HepG2 (cell line): Measurements from ENCODE around the gene KCTD5. TPM values are rescaled to one million over a fixed set of nuclear protein-coding genes. Genes with fewer than 3 reads are reported as not detected.

Experiments used
- BCLAF1 ChIP-seq: fragments of 450-650 bp; IDR thresholded peaks from 2 replicates; pipeline ENCODE4 v1.6.1; 2017; ENCODE audit warnings: mild to moderate bottlenecking
- CCAR2 ChIP-seq: fragments of 200-400 bp; formaldehyde crosslinking; optimal IDR thresholded peaks from 2 replicates; pipeline ENCODE3; 2018; ENCODE audit warnings: low read depth, mild to moderate bottlenecking, low read length, moderate library complexity
- FOSL1 ChIP-seq: sonication (generic); formaldehyde crosslinking; IDR thresholded peaks from 2 replicates; pipeline ENCODE4 v1.9.0; 2021; ENCODE audit warnings: missing genetic modification reagents, borderline replicate concordance
- HMGXB3 ChIP-seq: sonication (generic); formaldehyde crosslinking; IDR thresholded peaks from 2 replicates; pipeline ENCODE4 v1.4.0; 2020; ENCODE audit warnings: missing genetic modification reagents, borderline replicate concordance
- HOXA5 ChIP-seq: sonication (generic); formaldehyde crosslinking; IDR thresholded peaks from 2 replicates; pipeline ENCODE4 v1.4.0; 2020; ENCODE audit warnings: missing genetic modification reagents
- KMT2A ChIP-seq: sonication (generic); formaldehyde crosslinking; IDR thresholded peaks from 2 replicates; pipeline ENCODE4 v1.4.0; 2020; ENCODE audit warnings: missing genetic modification reagents
- RORA ChIP-seq: sonication (generic); formaldehyde crosslinking; IDR thresholded peaks from 2 replicates; pipeline ENCODE4 v1.5.0; 2020; ENCODE audit warnings: mild to moderate bottlenecking, missing genetic modification reagents, moderate library complexity
- SIN3A ChIP-seq: IDR thresholded peaks from 2 replicates; pipeline ENCODE4 v1.6.1; 2011; ENCODE audit warnings: low read depth, mild to moderate bottlenecking, control low read depth, low read length, borderline replicate concordance
- SIX1 ChIP-seq: sonication (generic); formaldehyde crosslinking; IDR thresholded peaks from 2 replicates; pipeline ENCODE4 v1.4.0; 2020; ENCODE audit warnings: missing genetic modification reagents, borderline replicate concordance
- SP1 ChIP-seq, 2 experiments: fragments of 450-650 bp in 1 of 2; sonication (generic) in 1 of 2; formaldehyde crosslinking in 1 of 2; IDR thresholded peaks; 2 replicates each; pipeline versions ENCODE4 v1.4.0 to v1.6.1; 2016 to 2020; ENCODE audit warnings: missing genetic modification reagents in 1 of 2
- TOPORS ChIP-seq: sonication (generic); formaldehyde crosslinking; IDR thresholded peaks from 2 replicates; pipeline ENCODE4 v1.8.0; 2023; ENCODE audit warnings: mild to moderate bottlenecking, missing genetic modification reagents
- ZFP36L2 ChIP-seq: sonication (generic); formaldehyde crosslinking; IDR thresholded peaks from 2 replicates; pipeline ENCODE4 v1.4.0; 2020; ENCODE audit warnings: missing genetic modification reagents
- ZFP91 ChIP-seq: sonication (generic); formaldehyde crosslinking; IDR thresholded peaks from 2 replicates; pipeline ENCODE4 v1.9.0; 2022; ENCODE audit warnings: missing genetic modification reagents, mild to moderate bottlenecking, borderline replicate concordance
- ZNF256 ChIP-seq: sonication (generic); formaldehyde crosslinking; conservative IDR thresholded peaks from 2 replicates; pipeline ENCODE4 v1.4.0; 2020; ENCODE audit warnings: missing genetic modification reagents
- ZNF331 ChIP-seq: sonication (generic); formaldehyde crosslinking; IDR thresholded peaks from 2 replicates; pipeline ENCODE4 v1.4.0; 2020; ENCODE audit warnings: missing genetic modification reagents
- ZNF749 ChIP-seq: sonication (generic); formaldehyde crosslinking; IDR thresholded peaks from 2 replicates; pipeline ENCODE4 v1.8.0; 2022; ENCODE audit warnings: mild to moderate bottlenecking, missing genetic modification reagents, moderate library complexity, borderline replicate concordance
- ZNF777 ChIP-seq: sonication (generic); formaldehyde crosslinking; IDR thresholded peaks from 2 replicates; pipeline ENCODE4 v1.4.0; 2020; ENCODE audit warnings: missing genetic modification reagents
- ZSCAN25 ChIP-seq: sonication (generic); formaldehyde crosslinking; IDR thresholded peaks from 2 replicates; pipeline ENCODE4 v1.8.0; 2022; ENCODE audit warnings: mild to moderate bottlenecking, missing genetic modification reagents
- polyA plus RNA-seq, 8 experiments: library from polyadenylated mRNA; depleted of rRNA in 3 of 8; stranded (reverse) in 7 of 8; unstranded in 1 of 8; fragments of >200 nt; fragmentation: Illumina TruSeq in 4 of 8; extraction: Trizol in 4 of 8; gene quantifications; 2 replicates each; pipeline versions ENCODE4 v1.2.1 to v1.2.3, GENCODE V29; 2011 to 2016; ENCODE audit warnings: low read depth in 4 of 8, missing spikeins in 1 of 8, mixed read lengths in 1 of 8; ENCODE audit not compliant: insufficient read depth in 1 of 8
- total RNA-seq, 5 experiments: library from RNA; depleted of rRNA; stranded (reverse); fragments of >200 nt; fragmentation: Illumina TruSeq; extraction: Trizol; gene quantifications; 2 replicates each; pipeline ENCODE4 v1.2.3, GENCODE V29; 2016; ENCODE audit warnings: low read depth in 1 of 5
- TF ChIP-seq, protein P1 (sequence below): IDR thresholded peaks from 2 replicates; pipeline ENCODE4 v1.6.1; 2016; ENCODE audit warnings: control low read depth

Gene KCTD5
- total and polyA plus RNA-seq, 2 of the 13 experiments (the other 11 are each of a cell fraction or from before 2014, with no cell fraction given) = 25.4 to 29.8 TPM

DNA sequence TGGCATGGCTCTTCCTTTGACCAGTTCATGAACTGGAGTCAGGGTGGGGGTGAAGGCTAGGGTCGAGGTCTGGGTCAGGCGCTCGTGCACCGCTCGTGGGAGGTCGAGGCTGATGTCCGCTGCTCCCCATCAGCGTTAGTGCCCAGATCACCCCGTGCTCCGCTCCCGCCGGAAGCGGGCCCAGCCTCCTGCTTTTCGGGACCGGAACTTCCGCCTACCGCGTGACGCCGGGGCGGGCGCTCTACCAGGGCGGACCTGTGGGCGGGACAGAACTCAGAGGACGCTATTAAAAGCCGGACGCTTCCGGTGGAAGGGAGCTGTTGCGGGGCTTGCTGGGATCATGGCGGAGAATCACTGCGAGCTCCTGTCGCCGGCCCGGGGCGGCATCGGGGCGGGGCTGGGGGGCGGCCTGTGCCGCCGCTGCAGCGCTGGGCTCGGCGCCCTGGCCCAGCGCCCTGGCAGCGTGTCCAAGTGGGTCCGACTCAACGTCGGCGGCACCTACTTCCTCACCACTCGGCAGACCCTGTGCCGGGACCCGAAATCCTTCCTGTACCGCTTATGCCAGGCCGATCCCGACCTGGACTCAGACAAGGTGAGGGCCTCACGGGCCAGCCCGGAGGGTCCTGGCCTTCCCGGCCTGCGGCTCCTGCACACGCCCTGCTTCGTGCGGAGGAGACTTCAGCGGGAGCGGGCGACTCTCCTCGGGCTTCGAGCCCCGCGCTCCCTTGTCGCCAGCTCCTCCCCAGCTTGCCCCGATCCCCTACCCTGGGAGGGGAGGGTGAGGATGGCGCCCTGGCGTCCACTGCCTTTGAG, at the start of gene KCTD5 (continued):
- TF ChIP-seq ZFP91 (CRISPR knock-in tag) (peak; percentile 86), SIX1 (peak; percentile 34; the same call in 1 of the 2 replicates), TOPORS (CRISPR knock-in tag) (peak; percentile 93), HOXA5 (peak; percentile 85), BCLAF1 (no peak), ZSCAN25 (CRISPR knock-in tag) (peak; percentile 72; the same call in 1 of the 2 replicates), KMT2A (peak; percentile 96), ZNF331 (CRISPR knock-in tag) (peak; percentile 96), ZFP36L2 (CRISPR knock-in tag) (no peak), SP1 (IDR thresholded peaks at IDR 0.05) (no peak), SP1 (CRISPR knock-in tag; IDR thresholded peaks at IDR 0.05) (peak; percentile 100), ZNF777 (no peak), SIN3A (peak; percentile 80), FOSL1 (no peak), RORA (CRISPR knock-in tag) (no peak), ZNF256 (CRISPR knock-in tag) (0 out of 2 replicates have a peak, but pooled peaks have one; percentile 28), ZNF749 (CRISPR knock-in tag) (no peak), CCAR2 (no peak), HMGXB3 (CRISPR knock-in tag) (0 out of 2 replicates have a peak, but pooled peaks have one; percentile 84)
- TF ChIP-seq, protein P1, sequence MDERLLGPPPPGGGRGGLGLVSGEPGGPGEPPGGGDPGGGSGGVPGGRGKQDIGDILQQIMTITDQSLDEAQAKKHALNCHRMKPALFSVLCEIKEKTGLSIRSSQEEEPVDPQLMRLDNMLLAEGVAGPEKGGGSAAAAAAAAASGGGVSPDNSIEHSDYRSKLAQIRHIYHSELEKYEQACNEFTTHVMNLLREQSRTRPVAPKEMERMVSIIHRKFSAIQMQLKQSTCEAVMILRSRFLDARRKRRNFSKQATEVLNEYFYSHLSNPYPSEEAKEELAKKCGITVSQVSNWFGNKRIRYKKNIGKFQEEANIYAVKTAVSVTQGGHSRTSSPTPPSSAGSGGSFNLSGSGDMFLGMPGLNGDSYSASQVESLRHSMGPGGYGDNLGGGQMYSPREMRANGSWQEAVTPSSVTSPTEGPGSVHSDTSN = peak; percentile 29; the same call in 1 of the 2 replicates
